ENCODE data around the gene ARG1.
"Not testable (repeated sequence)": the region's sequence is repeated elsewhere in the genome, so short reads cannot be mapped to it uniquely, and the experiment has no call there.

The ARG1 gene

GRCh38 chr6:131572686-131573415 lies at the start of gene ARG1:
Gene ARG1 (plus strand): TSS chr6:131573226. CDS start chr6:131573283, 57 bp downstream.
- no peak for DNase-seq (ENCODE audit: low read depth in 2 of 2)

- DNase-seq (ENCODE audit: low read depth in 2 of 2), result no peak
These were observed 48.9 kb upstream of the ARG1 start for GRCh38 chr6:131523988-131524673.

GRCh38 chr6:131524695-131525336 lies 48.2 kb upstream of the ARG1 start:
- no peak for DNase-seq (ENCODE audit: low read depth in 2 of 2)

GRCh38 chr6:131530936-131531335 lies 42.1 kb upstream of the ARG1 start:
- not testable (repeated sequence) for DNase-seq (ENCODE audit: low read depth in 2 of 2)

- not testable (repeated sequence) for DNase-seq (ENCODE audit: low read depth in 2 of 2)
These were observed 41.3 kb upstream of the ARG1 start for GRCh38 chr6:131531681-131532080.

GRCh38 chr6:131532580-131533039 lies 40.4 kb upstream of the ARG1 start:
- no peak for DNase-seq (ENCODE audit: low read depth in 2 of 2)

- DNase-seq (ENCODE audit: low read depth in 2 of 2), result not testable (repeated sequence)
These were observed 34.4 kb upstream of the ARG1 start for GRCh38 chr6:131538615-131539014.

- no peak for DNase-seq (ENCODE audit: low read depth in 2 of 2)
These were observed 27.7 kb upstream of the ARG1 start for GRCh38 chr6:131545317-131545716.

GRCh38 chr6:131547488-131547887 lies 25.5 kb upstream of the ARG1 start:
- DNase-seq (ENCODE audit: low read depth in 2 of 2), result no peak

- no peak for DNase-seq (ENCODE audit: low read depth in 2 of 2)
These were observed 24.6 kb upstream of the ARG1 start for GRCh38 chr6:131548441-131548840.

- DNase-seq (ENCODE audit: low read depth in 2 of 2), result no peak
These were observed 23.2 kb upstream of the ARG1 start for GRCh38 chr6:131549811-131550210.

GRCh38 chr6:131551902-131552301 lies 21.1 kb upstream of the ARG1 start:
- no peak for DNase-seq (ENCODE audit: low read depth in 2 of 2)

- no peak for DNase-seq (ENCODE audit: low read depth in 2 of 2)
These were observed 20.5 kb upstream of the ARG1 start for GRCh38 chr6:131552572-131552971.

GRCh38 chr6:131555992-131556391 lies 17.0 kb upstream of the ARG1 start:
- no peak for DNase-seq (ENCODE audit: low read depth in 2 of 2)

GRCh38 chr6:131558922-131559321 lies 14.1 kb upstream of the ARG1 start:
- DNase-seq (ENCODE audit: low read depth in 2 of 2), result no peak

GRCh38 chr6:131561925-131562707 lies 10.9 kb upstream of the ARG1 start:
- DNase-seq (ENCODE audit: low read depth in 2 of 2), result no peak

- DNase-seq (ENCODE audit: low read depth in 2 of 2), result no peak
These were observed 8.0 kb upstream of the ARG1 start for GRCh38 chr6:131565056-131565455.

- DNase-seq (ENCODE audit: low read depth in 2 of 2), result no peak
These were observed 4.3 kb upstream of the ARG1 start for GRCh38 chr6:131568726-131569125.

GRCh38 chr6:131574133-131574532 lies 1.1 kb downstream of the ARG1 start:
- no peak for DNase-seq (ENCODE audit: low read depth in 2 of 2)

GRCh38 chr6:131574686-131575085 lies 1.7 kb downstream of the ARG1 start:
- no peak for DNase-seq (ENCODE audit: low read depth in 2 of 2)

GRCh38 chr6:131575834-131576478 lies 2.9 kb downstream of the ARG1 start:
- no peak for DNase-seq (ENCODE audit: low read depth in 2 of 2)
